Kidney (tissue), 2 donors: ENCODE data around the gene SPDYE8. TPM values are rescaled to one million over a fixed set of nuclear protein-coding genes. Genes with fewer than 3 reads are reported as not detected.

Experiments used
- polyA plus RNA-seq: library from polyadenylated mRNA; stranded (reverse); fragments of 350-450 nt; fragmentation: Illumina TruSeq; extraction: RNeasy Lipid Tissue Mini Kit (QIAGEN cat#74804); gene quantifications from one replicate; pipeline ENCODE4 v1.2.3, GENCODE V29; 2014; ENCODE audit warnings: low read depth, low replicate concordance; ENCODE audit not compliant: insufficient read depth
- total RNA-seq: library from RNA; stranded (reverse); fragmentation: NEBNext Ultra II Directional; extraction: Animal tissue kit (Norgen Biotek cat#: 25700); gene quantifications from one replicate; pipeline ENCODE4 v1.2.1, GENCODE V29; 2021
- donor health status: DM: yes; HTN: yes; CAD: no.

The SPDYE8 gene
- total and polyA plus RNA-seq, 2 donors from 2014 or later: not detected

Other genes starting within 250 kb of the SPDYE8 start
- gene TYW1B, start 201.6 kb downstream of the SPDYE8 start, total RNA-seq: 2.9 TPM
- gene TYW1B, start 201.6 kb downstream of the SPDYE8 start, polyA plus RNA-seq: 3.2 TPM
- 31.4 TPM for gene POM121, start 104.7 kb downstream of the SPDYE8 start, total RNA-seq
- 9.6 TPM for gene POM121, start 104.7 kb downstream of the SPDYE8 start, polyA plus RNA-seq
- 1.3 TPM for gene TRIM74, start 60.3 kb downstream of the SPDYE8 start, total RNA-seq
- gene TRIM74, start 60.3 kb downstream of the SPDYE8 start, polyA plus RNA-seq: not detected
- gene SPDYE11, start 28.1 kb upstream of the SPDYE8 start, total RNA-seq: not detected
- gene SPDYE11, start 28.1 kb upstream of the SPDYE8 start, polyA plus RNA-seq: not detected
- not detected for gene SPDYE9, start 56.3 kb upstream of the SPDYE8 start, total RNA-seq
- not detected for gene SPDYE9, start 56.3 kb upstream of the SPDYE8 start, polyA plus RNA-seq